HEK293T (cell line): ENCODE measurements around the gene CSAG2.
"Not testable (repeated sequence)": the region's sequence is repeated elsewhere in the genome, so short reads cannot be mapped to it uniquely, and the experiment has no call there.

Experiments
- ARNT ChIP-seq: fragments of 450-650 bp; IDR thresholded peaks from 2 replicates; pipeline ENCODE4 v1.6.1; 2017; ENCODE audit warnings: mild to moderate bottlenecking
- ELF4 ChIP-seq: fragments of 450-650 bp; IDR thresholded peaks from 2 replicates; pipeline ENCODE4 v1.6.1; 2017; ENCODE audit warnings: antibody characterized with exemption
- FOXA1 ChIP-seq: fragments of 450-650 bp; IDR thresholded peaks from 2 replicates; pipeline ENCODE4 v1.6.1; 2016; ENCODE audit warnings: mild to moderate bottlenecking
- FOXK2 ChIP-seq: fragments of 450-650 bp; IDR thresholded peaks from 2 replicates; pipeline ENCODE4 v1.6.1; 2016; ENCODE audit warnings: mild to moderate bottlenecking
- FOXM1 ChIP-seq: fragments of 450-650 bp; IDR thresholded peaks from 2 replicates; pipeline ENCODE4 v1.6.1; 2017; ENCODE audit warnings: mild to moderate bottlenecking, borderline replicate concordance
- HDGF ChIP-seq: fragments of 450-650 bp; IDR thresholded peaks from 2 replicates; pipeline ENCODE4 v1.6.1; 2017; ENCODE audit warnings: antibody characterized with exemption, borderline replicate concordance
- L3MBTL2 ChIP-seq: fragments of 450-650 bp; conservative IDR thresholded peaks from 2 replicates; pipeline ENCODE4 v1.6.1; 2016; ENCODE audit warnings: mild to moderate bottlenecking
- NFRKB ChIP-seq: fragments of 450-650 bp; IDR thresholded peaks from 2 replicates; pipeline ENCODE4 v1.6.1; 2016; ENCODE audit warnings: mild to moderate bottlenecking, moderate library complexity
- SP1 ChIP-seq: fragments of 450-650 bp; IDR thresholded peaks from 2 replicates; pipeline ENCODE4 v1.6.1; 2017
- SUZ12 ChIP-seq: fragments of 450-650 bp; IDR thresholded peaks from 2 replicates; pipeline ENCODE4 v1.6.1; 2016; ENCODE audit warnings: mild to moderate bottlenecking
- TARDBP ChIP-seq: fragments of 450-650 bp; IDR thresholded peaks from 2 replicates; pipeline ENCODE4 v1.6.1; 2016
- TF ChIP-seq, protein P1 (sequence below): fragments of 450-650 bp; IDR thresholded peaks from 2 replicates; pipeline ENCODE4 v1.6.1; 2016

DNA sequence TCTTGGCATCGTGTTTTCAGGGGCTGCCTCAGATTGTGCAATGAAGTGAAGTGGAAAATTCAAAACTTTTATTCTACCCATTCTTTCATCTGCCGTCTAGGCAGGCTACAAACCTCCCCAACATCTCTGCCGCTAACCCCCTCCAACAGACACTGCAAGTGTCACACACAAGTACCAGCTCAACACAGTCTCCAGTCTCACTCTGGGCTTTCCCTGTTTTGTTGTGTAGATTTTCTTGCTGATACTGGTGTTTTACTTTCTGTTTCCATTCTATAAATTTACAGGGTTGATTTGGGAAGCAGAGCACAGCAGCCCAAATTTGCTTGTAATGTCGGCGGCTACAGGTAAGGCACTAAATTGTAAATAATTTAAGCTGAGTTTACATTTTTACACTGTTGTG is 45.8 kb upstream of the CSAG2 start:
- TF ChIP-seq SUZ12, FOXM1, HDGF, TARDBP, ELF4, SP1, FOXA1, NFRKB, FOXK2, L3MBTL2, ARNT: not testable (repeated sequence)
- TF ChIP-seq, protein P1, sequence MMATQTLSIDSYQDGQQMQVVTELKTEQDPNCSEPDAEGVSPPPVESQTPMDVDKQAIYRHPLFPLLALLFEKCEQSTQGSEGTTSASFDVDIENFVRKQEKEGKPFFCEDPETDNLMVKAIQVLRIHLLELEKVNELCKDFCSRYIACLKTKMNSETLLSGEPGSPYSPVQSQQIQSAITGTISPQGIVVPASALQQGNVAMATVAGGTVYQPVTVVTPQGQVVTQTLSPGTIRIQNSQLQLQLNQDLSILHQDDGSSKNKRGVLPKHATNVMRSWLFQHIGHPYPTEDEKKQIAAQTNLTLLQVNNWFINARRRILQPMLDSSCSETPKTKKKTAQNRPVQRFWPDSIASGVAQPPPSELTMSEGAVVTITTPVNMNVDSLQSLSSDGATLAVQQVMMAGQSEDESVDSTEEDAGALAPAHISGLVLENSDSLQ: not testable (repeated sequence)
